ENCODE measurements around the gene SPEM3. TPM values are rescaled to one million over a fixed set of nuclear protein-coding genes. Genes with fewer than 3 reads are reported as not detected.

Gene SPEM3
- total RNA-seq, 4 donors from 2014 or later: not detected

- TF ChIP-seq CTCF (IDR thresholded peaks at IDR 0.05; ENCODE audit: low read depth): no peak
These were observed 19.8 kb upstream of the SPEM3 start for GRCh38 chr17:7408863-7409262.

GRCh38 chr17:7409716-7410115 is 18.9 kb upstream of the SPEM3 start:
- no peak for TF ChIP-seq CTCF (IDR thresholded peaks at IDR 0.05; ENCODE audit: low read depth)

- no peak for TF ChIP-seq CTCF (IDR thresholded peaks at IDR 0.05; ENCODE audit: low read depth)
These were observed 17.8 kb upstream of the SPEM3 start for GRCh38 chr17:7410634-7411426.

- no peak for TF ChIP-seq CTCF (IDR thresholded peaks at IDR 0.05; ENCODE audit: low read depth)
These were observed 17.3 kb upstream of the SPEM3 start for GRCh38 chr17:7411427-7411750.

- no peak for TF ChIP-seq CTCF (IDR thresholded peaks at IDR 0.05; ENCODE audit: low read depth)
These were observed 15.2 kb upstream of the SPEM3 start for GRCh38 chr17:7413346-7413985.

GRCh38 chr17:7414837-7415236 is 13.8 kb upstream of the SPEM3 start:
- no peak for TF ChIP-seq CTCF (IDR thresholded peaks at IDR 0.05; ENCODE audit: low read depth)

GRCh38 chr17:7415784-7416183 is 12.9 kb upstream of the SPEM3 start:
- no peak for TF ChIP-seq CTCF (IDR thresholded peaks at IDR 0.05; ENCODE audit: low read depth)
